GM21825 (cell line): ENCODE data around the gene DGKZ.

Experiments
- ATAC-seq: cut with Tn5 transposase; IDR thresholded peaks from one replicate; pipeline ENCODE4 v1.9.1; 2021; ENCODE audit warnings: mild to moderate bottlenecking, moderate library complexity; ENCODE audit not compliant: unreplicated experiment

Gene DGKZ

DNA sequence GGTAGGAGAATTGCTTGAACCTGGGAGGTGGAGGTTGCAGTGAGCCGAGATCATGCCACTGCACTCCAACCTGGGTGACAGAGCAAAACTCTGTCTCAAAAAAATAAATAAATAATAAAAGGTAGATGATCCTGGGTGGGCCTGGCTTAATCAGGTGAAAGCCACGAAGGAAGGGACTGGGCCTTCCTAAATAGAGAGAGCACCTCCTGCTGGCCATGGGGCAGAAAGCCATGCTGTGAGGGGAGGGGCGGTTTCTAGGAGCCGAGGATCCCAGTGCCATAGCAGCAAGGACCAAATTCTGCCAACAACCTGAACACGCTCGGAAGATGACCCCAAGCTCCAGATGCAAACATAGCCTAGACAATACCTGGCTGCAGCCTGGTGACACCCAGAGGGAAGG is 24.5 kb upstream of the DGKZ start:
- ATAC-seq, result no peak

DNA sequence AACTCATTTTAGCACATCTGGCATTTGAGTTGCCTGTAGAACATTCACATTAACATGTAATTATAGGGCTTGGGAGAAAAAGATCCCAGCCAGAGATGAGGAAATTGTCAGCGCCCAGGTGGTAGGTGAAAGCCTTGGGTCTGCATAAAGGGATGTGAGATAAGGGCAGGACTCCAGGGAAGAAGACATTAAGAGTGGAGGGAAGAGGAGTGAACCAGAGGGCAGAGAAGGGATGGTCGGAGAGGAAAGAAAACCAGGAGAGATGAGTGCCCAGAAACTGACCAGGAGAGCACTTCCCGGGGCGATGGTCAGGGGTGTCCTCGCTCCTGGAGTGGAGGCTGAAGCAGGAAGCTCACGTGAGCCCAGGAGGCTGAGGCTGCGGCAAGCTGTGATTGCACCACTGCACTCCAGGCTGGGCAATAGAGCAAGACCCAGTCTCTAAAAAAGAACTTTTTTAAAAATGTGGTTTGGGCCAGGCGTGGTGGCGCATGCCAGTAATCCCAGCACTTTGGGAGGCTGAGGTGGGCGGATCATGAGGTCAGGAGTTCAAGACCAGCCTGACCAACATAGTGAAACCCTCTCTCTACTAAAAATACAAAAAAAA is 20.3 kb upstream of the DGKZ start:
- ATAC-seq, result no peak

DNA sequence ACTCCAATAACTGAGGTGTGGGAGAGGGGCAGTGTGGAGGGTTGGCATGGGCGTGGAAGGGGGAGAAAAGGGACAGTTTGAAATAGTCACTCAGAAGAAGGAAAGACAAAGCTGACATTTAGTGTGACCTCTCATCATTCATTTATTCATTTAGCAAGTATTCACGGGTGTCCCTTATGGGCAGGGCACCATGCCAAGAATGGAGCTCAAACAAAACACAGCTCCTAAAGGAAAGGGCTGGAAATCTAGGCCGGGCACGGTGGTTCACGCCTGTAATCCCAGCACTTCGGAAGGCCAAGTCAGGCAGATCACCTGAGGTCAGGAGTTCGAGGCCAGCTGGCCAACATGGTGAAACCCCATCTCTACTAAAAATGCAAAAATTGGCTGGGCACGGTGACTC is 19.4 kb upstream of the DGKZ start:
- no peak for ATAC-seq

DNA sequence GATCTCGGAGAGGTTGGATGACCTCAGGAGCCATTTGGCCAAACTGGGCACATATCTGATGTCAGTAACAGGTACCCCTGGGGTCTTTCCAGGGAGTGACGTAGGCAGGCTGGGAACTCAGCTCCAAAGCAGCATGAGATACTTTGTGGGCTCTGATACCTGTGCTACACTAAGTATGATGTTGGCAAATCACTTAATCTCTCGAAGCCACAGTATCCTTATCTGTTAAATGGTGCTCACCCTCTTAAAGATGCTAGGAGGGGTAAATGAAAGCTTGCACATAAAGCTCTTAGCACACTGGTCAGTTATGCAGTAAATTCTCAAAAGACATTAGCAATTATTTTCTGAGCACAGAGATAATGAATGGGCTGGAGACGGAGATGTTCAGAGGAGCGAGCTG is 17.1 kb upstream of the DGKZ start:
- ATAC-seq, result no peak

DNA sequence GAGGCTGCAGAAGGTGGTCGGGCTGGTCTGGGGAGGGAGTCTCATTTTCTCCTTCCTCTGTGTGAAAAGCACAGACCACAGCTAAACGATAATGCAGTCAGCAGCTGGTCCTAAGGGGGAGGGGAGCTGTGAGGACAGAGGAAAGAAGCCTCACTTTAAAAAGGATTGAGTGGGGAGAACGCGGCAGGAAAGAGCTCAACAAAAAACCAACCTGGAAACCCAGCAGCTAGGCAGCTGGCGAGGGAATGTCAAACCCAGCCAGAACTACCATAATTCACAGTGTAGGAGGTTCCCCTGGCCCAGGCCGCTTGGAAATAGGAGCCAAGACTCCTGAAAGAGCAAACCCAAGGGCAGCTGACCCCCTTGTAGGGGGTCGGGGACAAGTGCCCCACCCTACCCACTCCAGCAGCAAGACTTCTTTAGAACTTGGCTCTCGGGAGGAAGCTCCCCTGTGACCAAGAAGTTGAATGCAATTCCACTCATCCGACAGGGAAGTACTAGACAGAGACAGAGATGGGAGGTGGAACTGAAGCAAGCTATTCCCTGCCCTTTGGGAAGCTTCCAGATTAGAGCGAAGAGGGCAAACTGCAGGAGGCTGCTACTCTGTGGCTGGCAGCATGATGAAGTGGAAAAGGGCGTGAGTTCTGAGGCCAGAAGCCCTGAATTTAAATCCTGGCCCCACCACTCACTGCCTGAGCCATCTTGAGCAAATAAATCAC is 16.5 kb upstream of the DGKZ start:
- ATAC-seq, result no peak

DNA sequence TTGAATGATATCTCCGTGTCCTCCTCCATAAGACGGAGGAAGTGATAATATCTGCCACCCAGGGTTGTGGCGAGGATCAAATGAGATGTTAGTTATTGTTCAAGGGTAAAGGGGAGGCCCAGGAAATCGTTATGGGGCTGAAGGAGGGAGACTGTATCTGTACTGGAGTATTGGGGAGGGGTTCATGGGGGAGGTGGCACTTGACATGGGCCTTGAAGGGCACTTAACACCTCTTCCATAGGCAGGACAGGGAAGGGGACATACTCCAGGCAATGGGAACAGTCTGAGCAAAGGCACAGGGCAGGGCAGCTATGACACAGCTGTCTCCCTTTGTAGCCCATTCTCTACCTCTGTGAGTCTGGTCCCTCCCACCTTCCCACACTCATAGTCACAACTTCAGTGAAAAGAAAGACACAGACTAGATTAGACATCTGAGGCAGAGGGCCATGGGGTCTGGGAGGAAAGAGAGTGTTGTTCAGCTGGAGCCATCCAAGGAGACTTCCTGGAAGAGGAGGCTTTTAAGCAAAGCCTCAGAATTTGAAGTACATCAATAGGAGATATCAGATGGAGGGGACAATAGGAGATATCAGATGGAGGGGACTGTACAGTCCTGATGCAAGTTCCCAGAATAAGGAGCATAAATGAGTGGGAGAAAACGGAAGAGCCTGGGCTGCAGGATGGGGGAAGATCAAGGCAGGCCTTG is 15.8 kb upstream of the DGKZ start:
- ATAC-seq, result no peak

DNA sequence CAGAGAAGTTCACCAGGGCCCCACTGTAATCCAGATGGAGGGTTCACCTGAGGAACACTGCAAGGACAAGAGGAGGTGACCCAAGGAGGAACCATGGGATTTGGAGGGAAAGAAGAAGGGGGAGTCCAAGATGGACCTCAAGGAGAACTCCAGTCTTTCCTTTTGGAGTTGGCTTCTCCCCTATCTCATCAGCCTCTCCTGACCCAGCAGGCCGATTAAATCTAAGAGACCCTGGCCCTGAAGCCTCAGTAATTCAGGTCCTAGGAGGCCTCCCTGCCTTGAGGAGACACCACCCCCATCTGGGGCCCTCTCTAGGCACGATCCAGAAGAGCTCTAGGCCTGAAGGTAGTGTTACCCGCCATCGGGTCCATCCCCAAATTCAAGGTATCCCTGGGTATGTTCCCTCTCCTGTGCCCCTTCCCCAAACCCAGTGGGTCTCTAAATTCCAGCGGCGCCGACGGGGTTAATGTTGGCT is 15.1 kb upstream of the DGKZ start:
- no peak for ATAC-seq

DNA sequence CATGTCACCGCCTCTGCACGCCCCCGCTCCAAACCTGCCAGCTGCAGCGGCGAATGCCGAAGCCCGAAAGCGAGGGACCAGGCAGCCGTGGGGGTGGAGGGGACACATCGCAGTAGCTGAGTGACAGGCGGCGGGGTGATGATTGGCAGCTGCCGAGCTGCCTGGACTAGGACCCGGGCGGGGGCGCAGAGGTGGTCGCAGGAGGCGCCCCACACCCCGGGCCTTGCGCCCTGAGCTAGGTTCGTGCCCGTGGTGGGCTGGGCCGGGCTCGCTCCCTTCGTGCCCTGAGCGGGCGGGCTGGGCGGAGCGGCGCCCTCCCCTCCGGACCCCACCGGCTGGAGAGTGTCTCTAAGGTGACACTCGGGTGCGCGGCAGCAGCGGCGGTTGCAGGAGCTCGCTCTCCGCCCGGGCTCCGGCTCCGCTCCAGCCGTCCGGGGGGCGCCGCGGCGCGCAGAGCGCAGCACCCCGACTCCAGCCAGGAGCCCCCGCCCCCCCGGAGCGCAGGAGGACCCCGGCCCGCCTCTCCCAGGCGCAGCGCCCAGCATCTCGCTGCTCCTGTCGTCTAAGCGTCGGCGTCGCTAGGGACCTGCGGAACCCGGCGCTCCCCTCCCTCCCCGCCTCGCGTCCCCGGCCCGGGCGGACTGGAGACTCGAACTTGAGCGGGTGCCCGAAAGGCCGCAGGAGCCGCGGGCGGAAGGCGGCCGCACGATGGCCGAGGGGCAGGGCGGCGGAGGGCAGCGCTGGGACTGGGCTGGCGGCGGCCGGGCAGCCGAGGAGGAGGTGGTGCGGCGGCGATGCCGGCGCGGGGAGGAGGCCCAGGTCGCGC is 14.5 kb upstream of the DGKZ start:
- no peak for ATAC-seq

DNA sequence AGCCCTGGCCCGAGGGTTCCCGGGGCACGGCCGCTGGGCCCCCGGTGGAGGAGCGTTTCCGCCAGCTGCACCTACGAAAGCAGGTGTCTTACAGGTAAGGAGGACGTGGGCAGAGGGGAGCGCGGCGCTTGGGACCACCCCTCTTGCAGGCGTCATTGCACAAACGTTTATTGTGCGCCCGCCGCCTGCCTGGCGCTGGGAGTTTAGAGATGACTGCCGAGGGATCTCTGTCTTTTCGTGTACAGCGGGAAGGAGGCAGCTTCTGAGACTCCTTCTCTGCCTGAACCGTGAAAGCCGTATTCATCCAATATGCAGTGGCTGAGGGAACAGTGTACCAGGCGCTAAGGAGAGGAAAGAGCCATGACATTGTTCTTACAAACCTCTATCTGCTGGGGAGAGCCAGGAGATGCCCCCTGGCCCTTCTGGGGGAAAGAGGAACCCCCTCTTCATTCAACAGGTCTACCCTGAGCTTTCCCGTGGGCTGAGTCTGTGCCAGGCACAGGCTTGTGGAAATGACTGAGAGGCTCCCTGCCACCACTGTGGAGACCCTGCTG is 13.8 kb upstream of the DGKZ start:
- no peak for ATAC-seq

DNA sequence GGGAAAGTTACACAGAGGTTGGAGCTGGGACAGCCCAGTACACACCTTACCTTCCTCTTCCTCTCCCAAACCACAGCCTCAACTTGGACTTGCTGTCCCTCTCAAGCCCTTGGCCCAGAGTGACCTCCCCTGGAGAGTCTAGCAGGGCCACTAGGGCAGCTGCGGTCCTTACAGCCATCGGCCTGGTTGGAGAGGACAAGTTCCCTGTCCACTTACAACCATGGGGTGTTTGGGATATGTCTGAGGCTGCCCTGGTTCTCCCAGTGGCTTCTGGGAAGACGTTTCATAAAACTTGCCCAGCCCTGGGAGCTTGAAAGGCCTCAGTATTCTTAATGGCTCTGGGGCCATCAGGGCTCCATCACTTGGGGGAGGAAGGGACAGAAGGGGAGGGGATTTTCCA is 13.1 kb upstream of the DGKZ start:
- no peak for ATAC-seq

DNA sequence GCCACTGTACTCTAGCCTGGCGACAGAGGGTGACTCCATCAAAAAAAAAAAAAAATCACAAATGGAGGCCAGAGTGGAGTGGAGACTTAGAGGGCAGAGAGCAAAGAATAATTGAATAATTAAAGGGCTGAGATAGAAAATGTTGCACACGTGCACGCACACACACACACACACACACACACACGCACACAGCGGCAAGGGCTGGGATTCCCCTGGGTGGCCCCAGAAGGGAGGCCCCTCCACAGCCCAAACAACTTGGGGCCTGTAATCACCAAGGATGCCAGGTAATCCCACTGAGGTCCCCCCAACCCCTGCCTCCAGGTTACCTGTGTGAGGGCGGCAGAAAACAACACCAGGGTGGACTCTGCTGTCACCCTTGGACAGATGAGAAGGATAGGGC is 12.0 kb upstream of the DGKZ start:
- ATAC-seq, result no peak

DNA sequence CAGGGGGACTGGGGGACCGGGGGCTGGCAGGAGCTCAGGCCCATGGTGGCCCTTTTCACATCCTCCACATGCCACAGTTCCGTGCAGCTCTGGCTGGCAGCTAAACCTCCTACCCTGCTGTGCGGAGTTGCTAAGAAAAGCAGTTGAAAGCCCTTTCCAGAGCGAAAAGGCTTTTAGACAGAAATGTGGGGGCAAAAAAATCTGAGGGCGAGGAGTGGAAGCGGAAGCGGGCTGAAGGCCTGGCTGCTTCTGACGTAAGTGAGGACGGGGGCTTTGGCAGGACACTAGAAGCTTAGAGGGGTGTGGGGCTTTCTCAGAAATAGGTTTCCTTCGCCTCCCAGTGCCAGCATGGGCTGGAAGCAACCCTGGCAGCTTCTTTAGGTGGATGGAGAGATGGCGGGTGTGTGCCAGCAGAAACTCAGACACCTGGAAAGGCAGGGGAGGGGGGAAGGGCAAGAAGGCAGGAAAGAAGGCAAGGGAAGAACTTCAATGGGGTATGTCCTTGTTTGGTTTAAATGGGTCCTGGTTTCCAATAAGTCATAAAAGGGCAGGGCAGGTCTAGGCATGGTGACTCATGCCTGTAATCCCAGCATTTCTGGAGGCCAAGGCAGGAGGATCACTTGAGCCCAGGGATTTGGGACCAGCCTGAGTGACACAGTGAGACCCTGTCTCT is 11.2 kb upstream of the DGKZ start:
- ATAC-seq, result no peak

DNA sequence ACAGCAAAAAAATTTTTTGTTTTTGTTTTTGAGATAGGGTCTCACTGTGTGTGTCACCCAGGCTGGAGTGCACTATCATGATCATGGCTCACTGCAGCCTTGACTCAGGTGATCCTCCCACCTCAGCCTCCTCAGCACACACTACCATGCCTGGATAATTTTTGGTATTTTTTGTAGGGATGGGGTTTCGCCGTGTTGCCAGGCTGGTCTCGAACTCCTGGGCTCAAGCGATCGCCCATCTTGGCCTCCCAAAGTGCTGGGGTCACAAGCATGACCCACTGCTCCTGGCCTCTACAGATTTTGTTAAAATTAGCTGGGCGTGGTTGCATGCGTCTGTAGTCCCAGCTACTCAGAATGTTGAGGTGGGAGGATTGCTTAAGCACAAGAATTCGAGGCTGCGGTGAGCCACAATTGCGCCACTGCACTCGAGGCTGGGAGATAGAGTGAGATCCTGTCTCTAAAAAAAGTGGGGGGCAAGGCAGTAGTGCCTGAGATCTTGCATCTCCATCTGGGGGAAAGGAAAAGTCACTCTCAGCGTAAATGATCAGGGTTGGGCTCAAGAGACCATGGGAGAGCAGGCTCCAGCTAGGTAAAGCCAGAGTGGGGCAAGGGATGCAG is 10.6 kb upstream of the DGKZ start:
- ATAC-seq, result no peak

DNA sequence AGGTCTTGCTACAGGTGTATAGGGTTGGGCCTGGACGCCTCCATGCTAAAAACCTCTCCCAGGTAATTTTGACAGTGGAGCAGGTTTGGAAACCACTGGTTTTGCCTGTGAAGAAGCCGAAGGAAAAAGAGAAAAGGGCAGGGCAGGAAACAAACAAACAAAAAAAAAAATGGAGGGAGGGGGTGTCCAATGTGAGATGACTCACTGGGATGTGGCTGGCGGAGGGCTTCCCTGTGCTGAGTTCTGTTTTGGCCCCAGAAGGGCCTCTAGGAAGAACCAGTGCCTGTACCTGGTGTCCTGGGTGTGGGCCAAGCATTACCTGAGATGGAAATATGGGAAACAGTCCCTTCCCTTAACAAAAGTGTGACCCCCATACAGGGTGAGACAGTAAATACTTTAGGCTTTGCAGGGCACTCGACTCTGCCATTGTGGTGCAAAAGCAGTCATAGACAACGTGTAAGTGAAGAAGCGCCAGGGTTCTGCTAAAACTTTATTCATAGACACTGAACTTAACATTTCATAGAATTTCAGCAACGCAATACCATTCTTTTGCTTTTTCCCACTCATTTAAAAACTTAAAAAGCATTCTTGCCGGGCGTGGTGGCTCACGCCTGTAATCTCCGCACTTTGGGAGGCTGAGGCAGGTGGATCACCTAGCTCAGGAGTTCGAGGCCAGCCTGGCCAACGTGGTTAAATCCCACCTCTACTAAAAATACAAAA is 9.5 kb upstream of the DGKZ start:
- no peak for ATAC-seq

DNA sequence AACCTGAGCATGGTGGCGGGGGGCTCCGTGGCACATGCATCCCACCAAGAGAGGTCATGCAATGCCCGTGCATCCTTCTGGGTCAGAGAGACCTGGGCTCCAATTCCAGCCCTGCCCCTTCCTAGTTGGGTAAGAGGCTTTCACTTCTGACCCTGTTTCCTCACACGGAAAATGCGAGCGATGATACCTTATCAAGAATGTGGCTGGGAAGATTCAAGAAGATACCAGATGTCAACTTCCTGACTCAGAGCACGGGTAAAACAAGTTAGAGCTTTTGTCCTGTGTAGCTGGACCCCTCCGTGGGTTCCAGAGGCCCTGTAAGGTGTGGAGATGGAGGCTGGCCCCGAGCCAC is 8.7 kb upstream of the DGKZ start:
- no peak for ATAC-seq

DNA sequence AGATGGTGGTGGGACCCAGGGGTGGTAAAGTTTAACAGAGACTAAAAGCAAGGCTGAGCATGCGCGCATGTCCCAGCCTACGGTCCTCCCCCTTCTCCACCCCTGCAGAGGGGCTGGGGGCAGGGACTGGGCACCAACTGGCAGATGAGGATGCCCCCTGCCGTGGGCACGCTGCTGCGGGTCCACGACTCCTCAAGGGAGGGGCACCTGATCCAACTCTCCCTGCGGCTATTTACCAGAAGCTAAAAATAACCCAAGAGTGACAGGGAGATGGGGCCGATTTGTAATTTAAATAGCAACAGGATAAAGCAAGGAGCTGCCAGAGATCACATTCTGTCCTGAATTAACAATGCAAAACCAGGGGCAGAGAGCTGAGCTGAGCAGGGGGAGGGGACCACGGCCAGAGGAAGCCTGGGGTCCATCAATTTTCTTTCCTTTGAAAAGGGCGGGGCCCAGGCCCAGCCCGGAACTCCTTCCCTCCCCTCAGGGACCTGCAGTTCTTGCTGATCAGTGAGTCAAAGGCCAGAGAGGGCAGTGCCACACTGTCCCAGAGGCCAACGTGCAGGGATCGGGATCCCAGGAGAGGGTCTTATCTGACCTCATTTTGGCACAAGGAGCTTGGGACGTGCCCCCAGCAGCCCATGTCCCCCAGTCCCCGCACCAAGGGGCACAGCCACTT is 8.1 kb upstream of the DGKZ start:
- ATAC-seq, result no peak

DNA sequence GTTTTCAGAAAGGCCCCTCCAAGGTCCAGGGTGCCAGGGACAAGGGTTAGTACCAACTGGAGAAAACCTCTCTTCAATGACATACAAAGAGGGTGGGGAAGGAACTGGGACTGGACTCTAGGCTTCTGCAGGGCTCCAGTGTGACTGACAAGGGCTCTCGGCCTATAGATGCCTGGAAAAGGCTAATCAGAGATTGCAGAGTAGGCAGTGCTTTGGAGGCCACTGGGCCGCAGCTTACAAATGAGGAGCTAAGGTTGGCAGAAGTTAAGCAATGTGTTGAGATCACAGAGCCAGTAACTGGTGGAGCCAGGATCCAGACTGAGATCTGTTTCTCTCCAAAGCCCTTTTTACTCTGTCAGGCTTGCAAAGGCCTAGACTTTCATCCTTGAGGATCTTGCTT is 7.4 kb upstream of the DGKZ start:
- ATAC-seq, result no peak

DNA sequence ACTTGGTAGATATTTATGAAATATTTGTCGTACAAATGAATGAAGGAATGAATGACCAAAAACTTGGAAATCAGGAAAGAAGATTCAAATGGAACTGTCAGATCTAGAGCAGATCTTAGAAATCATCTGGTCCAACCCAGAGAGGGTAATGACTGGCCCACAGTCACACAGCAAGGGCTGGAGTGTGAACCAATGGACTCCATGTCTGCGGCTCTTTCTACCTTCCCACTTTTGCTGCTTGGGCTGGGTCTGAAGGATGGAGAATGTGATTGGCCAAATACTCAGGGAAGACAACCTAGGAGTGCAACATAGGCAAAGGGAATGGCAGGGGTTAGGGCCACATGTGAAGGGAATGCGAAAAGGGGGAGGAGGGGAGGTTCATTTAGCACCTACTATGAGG is 5.8 kb upstream of the DGKZ start:
- no peak for ATAC-seq

DNA sequence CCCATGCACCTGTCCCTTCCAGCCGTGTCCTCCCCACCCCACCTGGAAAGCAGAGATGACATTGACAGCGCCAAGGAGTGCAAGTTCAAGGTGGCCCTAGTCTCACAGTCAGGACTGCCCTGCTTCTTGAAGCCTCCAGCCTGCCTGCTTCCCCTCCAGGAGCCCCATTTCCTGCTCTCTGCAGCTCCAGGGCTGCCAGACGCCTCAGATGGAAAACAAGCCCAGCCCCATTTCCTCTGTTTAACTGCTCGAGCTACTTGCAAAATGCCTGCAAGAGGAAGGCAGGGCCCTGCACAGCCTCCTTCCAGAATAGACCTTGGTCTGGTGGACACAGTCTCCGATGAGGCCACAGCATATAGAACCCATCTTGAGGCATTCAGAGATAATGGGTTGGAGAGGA is 5.0 kb upstream of the DGKZ start:
- no peak for ATAC-seq
